ENCODE results near the gene PDS5B. TPM values are rescaled to one million over a fixed set of nuclear protein-coding genes. Genes with fewer than 3 reads are reported as not detected.

The PDS5B gene
- total RNA-seq, 1 donor from 2014 or later: 82.4 TPM

DNA sequence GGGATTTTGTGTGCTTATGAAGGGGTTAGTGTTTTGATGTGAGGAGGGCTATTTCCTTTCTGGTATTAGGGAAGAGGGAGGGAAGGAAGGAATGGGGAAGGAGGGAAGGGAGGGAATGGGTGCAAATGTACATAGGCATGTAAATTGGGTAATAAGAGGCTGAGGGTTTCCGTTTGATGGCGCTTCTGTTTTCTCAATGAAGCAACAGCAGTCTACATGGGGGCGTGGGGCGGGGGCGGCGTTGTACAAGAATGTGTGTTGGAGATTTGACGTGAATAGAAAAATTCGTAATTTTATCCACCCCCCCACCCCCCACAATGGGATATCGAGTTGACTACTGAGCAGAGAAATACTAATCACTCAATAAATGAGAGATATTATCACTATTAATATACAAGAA is 52.5 kb downstream of the PDS5B start:
- Mint-ChIP-seq H3K27ac (ENCODE audit: unreplicated experiment) (no peak overlapping the region), H3K36me3 (ENCODE audit: low read depth) (no peaks in the 10 kb centered on the region), H3K9me3 (no peaks in the 10 kb centered on the region), H3K27me3 (ENCODE audit: low read depth) (no peaks in the 10 kb centered on the region), H3K4me1 (peaks cover 27% of the 10 kb centered on the region), H3K4me3 (no peak overlapping the region)
- TF ChIP-seq, protein P1, sequence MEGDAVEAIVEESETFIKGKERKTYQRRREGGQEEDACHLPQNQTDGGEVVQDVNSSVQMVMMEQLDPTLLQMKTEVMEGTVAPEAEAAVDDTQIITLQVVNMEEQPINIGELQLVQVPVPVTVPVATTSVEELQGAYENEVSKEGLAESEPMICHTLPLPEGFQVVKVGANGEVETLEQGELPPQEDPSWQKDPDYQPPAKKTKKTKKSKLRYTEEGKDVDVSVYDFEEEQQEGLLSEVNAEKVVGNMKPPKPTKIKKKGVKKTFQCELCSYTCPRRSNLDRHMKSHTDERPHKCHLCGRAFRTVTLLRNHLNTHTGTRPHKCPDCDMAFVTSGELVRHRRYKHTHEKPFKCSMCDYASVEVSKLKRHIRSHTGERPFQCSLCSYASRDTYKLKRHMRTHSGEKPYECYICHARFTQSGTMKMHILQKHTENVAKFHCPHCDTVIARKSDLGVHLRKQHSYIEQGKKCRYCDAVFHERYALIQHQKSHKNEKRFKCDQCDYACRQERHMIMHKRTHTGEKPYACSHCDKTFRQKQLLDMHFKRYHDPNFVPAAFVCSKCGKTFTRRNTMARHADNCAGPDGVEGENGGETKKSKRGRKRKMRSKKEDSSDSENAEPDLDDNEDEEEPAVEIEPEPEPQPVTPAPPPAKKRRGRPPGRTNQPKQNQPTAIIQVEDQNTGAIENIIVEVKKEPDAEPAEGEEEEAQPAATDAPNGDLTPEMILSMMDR (conservative IDR thresholded peaks at IDR 0.05): no peak
- DNase-seq (ENCODE audit: low read depth, low spot score): no peak

DNA sequence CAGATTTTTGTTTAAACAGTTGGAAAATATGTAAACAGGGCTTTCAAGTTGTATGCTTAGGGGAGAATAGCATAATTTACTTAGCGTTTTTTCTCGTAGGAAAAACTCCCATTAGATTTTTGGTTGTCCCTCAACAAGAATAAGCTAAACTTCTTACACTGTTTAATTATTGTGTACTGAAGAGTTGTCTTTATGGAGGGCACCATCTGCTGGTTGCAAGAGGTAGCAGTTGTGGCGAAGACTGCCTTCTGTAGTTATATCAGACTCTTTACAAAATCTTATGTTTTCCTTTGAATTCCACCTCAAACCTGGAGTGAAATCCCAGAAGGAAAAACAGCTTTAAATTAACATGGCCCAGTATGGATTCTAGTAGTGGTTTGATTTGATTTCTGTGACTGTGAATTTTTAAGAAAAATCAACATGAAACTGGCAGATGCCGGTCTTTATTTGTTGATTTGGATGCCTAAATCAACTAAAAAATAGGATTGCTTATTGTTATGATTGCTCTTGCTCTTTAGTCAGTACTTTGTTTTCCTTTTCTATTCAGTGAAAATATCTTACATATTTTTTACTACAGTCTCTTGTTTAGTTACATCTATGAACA is 53.4 kb downstream of the PDS5B start:
- peaks cover 24% of the 10 kb centered on the region for H3K4me1 Mint-ChIP-seq
- H3K4me3 Mint-ChIP-seq: no peak overlapping the region
- H3K27ac Mint-ChIP-seq (ENCODE audit: unreplicated experiment): no peak overlapping the region
- peak; percentile 23 for DNase-seq (ENCODE audit: low read depth, low spot score)
- no peaks in the 10 kb centered on the region for H3K27me3 Mint-ChIP-seq (ENCODE audit: low read depth)
- no peaks in the 10 kb centered on the region for H3K9me3 Mint-ChIP-seq
- TF ChIP-seq, protein P1 (conservative IDR thresholded peaks at IDR 0.05): peak; percentile 80
- no peaks in the 10 kb centered on the region for H3K36me3 Mint-ChIP-seq (ENCODE audit: low read depth)

DNA sequence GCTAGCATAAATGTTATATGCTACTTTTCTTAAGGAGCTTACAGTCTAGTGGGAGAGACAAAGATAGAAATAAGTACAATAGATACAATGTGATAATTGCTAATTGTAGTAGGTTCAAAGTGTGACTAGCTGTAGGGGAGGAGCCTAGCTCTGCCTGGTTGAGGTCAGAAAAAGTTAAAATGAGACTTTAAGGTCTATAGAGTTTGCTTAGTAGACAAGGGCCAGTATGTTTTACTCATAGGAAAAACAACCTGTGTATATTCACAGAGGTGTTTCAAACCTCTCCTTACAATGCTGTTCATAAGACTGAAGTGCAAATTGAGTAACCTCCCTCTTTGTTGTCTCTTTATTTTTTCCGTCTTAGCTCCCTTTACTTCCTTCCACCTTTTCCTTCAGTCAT is 56.1 kb downstream of the PDS5B start:
- H3K27me3 Mint-ChIP-seq (ENCODE audit: low read depth): no peaks in the 10 kb centered on the region
- no peak for DNase-seq (ENCODE audit: low read depth, low spot score)
- no peak overlapping the region for H3K4me3 Mint-ChIP-seq
- TF ChIP-seq, protein P1 (conservative IDR thresholded peaks at IDR 0.05): no peak
- H3K9me3 Mint-ChIP-seq: no peaks in the 10 kb centered on the region
- no peaks in the 10 kb centered on the region for H3K36me3 Mint-ChIP-seq (ENCODE audit: low read depth)
- H3K27ac Mint-ChIP-seq (ENCODE audit: unreplicated experiment): no peak overlapping the region
- peaks cover 23% of the 10 kb centered on the region for H3K4me1 Mint-ChIP-seq

DNA sequence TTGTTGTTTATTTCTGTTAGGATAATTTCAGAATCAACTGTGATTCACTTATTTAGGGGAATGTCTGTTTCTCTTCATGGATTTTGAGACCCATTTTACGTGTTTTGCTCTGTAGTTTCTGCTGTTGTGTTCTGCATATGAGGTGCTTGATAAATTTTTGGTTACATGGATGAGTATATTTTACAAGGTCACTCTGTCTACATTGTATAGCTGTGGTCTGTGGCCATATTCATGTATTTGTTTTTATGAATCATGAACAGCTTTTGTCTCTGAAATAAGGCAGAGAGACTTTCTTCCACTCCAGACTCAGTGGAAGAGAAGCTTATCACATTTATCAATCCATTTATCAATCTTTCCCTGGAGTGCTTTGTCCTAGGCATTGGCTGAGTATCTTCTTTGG is 56.6 kb downstream of the PDS5B start:
- Mint-ChIP-seq H3K9me3 (no peaks in the 10 kb centered on the region), H3K36me3 (ENCODE audit: low read depth) (no peaks in the 10 kb centered on the region), H3K4me1 (peaks cover 27% of the 10 kb centered on the region), H3K4me3 (no peak overlapping the region), H3K27ac (ENCODE audit: unreplicated experiment) (peak overlapping the region; percentile 2), H3K27me3 (ENCODE audit: low read depth) (no peaks in the 10 kb centered on the region)
- DNase-seq (ENCODE audit: low read depth, low spot score): no peak
- TF ChIP-seq, protein P1 (conservative IDR thresholded peaks at IDR 0.05): no peak

DNA sequence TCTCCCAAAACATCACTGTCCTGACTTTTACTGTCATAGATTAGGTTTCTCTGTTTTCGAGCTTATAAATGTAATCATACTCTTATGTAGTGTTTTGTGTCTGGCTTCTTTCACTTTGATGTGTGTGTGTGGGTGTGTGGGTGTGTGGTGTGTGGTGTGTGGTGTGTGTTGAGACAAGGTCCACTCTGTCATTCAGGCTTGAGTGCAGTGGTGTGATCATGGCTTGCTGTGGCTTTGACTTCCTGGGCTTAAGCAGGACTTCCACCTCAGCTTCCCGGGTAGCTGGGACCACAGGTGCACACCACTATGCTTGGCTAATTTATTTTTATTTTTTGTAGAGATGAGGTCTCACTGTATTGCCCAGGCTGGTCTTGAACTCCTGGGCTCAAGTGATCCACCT is 59.6 kb downstream of the PDS5B start:
- H3K27me3 Mint-ChIP-seq (ENCODE audit: low read depth): no peaks in the 10 kb centered on the region
- H3K9me3 Mint-ChIP-seq: no peaks in the 10 kb centered on the region
- H3K4me1 Mint-ChIP-seq: peaks cover 27% of the 10 kb centered on the region
- H3K36me3 Mint-ChIP-seq (ENCODE audit: low read depth): peaks cover 2% of the 10 kb centered on the region
- TF ChIP-seq, protein P1 (conservative IDR thresholded peaks at IDR 0.05): no peak
- H3K4me3 Mint-ChIP-seq: no peak overlapping the region
- no peak for DNase-seq (ENCODE audit: low read depth, low spot score)
- no peak overlapping the region for H3K27ac Mint-ChIP-seq (ENCODE audit: unreplicated experiment)
